GM10266 (cell line): ENCODE data around the gene DTNB.

Experiments
- DNase-seq: peaks from one replicate; pipeline ENCODE4 v3.0.0; 2012; ENCODE audit errors: extremely low spot score
- CTCF ChIP-seq: IDR thresholded peaks from 2 replicates; pipeline ENCODE4 v1.5.1; 2012; ENCODE audit warnings: mild to moderate bottlenecking, low read depth; ENCODE audit not compliant: control insufficient read depth, insufficient read depth; ENCODE audit errors: missing control alignments

DTNB gene

GRCh38 chr2:25333981-25334380 is 339.4 kb downstream of the DTNB start:
- no peak for TF ChIP-seq CTCF
- DNase-seq = no peak

GRCh38 chr2:25332571-25332970 is 340.8 kb downstream of the DTNB start:
- no peak for DNase-seq
- TF ChIP-seq CTCF = no peak

DNA sequence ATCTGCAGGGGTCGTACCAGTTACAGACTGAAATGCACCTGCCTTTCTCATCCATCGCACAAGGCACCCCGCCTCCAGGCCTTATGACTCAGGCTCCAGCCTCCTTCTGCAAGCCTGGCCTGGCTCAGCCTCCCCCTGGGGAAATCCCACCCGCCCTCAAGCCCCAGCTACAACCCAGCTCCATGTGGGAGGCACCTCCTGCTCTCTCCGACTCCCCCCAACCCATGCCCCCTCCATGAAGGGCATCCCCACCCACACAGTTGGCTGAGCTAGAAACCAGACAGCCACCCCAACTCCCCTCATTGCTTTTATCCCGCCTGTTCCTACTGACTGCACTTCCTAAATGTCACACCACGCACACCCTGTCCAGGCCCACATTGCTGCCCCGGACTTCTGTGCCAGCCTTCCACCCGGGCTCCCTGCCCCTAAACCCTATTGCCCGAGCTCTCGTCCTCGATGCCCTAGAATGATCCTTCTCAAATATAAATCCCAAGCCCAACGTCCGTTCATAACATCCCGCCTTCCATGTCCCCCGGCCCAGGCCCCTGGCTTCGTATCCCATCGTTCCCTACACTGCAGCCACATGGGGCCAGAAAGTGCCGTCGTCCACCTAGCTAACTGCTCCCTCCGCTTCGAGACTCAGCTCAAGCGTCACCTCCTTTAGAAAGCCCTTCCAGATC is 341.6 kb downstream of the DTNB start:
- no peak for TF ChIP-seq CTCF
- DNase-seq = no peak

DNA sequence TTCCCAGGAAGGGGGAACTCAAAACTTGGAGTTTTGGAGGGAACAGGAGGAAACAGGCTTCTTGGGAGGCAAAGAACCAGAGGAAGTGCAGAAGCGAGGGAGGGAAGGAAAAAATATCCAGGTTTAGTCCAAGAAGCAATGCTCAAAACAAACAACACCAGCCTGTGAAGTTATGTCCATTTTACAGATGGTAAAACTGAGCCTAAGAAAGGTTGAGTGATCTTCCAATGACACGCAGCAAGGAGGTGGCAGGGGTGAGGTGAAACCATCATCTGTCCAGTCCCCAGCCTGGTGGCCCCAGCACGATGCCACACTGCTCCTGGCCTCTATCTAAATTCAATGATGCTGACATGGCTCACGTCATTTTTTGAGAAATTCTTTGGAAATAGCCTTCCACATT is 342.4 kb downstream of the DTNB start:
- no peak for DNase-seq
- TF ChIP-seq CTCF = no peak

- TF ChIP-seq CTCF = no peak
- DNase-seq = no peak
Measured at GRCh38 chr2:25330273-25330672, 343.1 kb downstream of the DTNB start.

- TF ChIP-seq CTCF = no peak
- DNase-seq = no peak
Measured at GRCh38 chr2:25328152-25329085, 345.0 kb downstream of the DTNB start.
